A549 (cell line): ENCODE measurements around the gene CDKN2AIPNL.

Experiments
- CBX2 ChIP-seq: fragments of 200-600 bp; sonication (generic); IDR thresholded peaks from 2 replicates; pipeline ENCODE4 v1.6.1; 2016; ENCODE audit warnings: low read depth, mild to moderate bottlenecking, borderline replicate concordance
- CTCF ChIP-seq: fragments of >200 bp; sonication (Bioruptor Twin); formaldehyde crosslinking; IDR thresholded peaks from 3 replicates; pipeline ENCODE4 v1.5.1; 2016
- HDAC2 ChIP-seq: fragments of 200-600 bp; sonication (generic); IDR thresholded peaks from 2 replicates; pipeline ENCODE4 v1.6.1; 2016
- MAFK ChIP-seq: fragments of 450-650 bp; IDR thresholded peaks from 2 replicates; pipeline ENCODE4 v1.6.1; 2014; ENCODE audit not compliant: partially characterized antibody

GRCh38 chr5:134432677-134433359 lies 21.1 kb upstream of the CDKN2AIPNL start:
- TF ChIP-seq CTCF, result no peak
- no peak for TF ChIP-seq CBX2
- TF ChIP-seq HDAC2, result no peak
- TF ChIP-seq MAFK, result no peak
